GM23338 (cell line): ENCODE data around the gene MTA1.

Experiments used
- CREB1 ChIP-seq: fragments of 250-450 bp; sonication (Bioruptor Pico); IDR thresholded peaks from 2 replicates; pipeline ENCODE4 v1.5.0; 2020; ENCODE audit warnings: low read depth, mild to moderate bottlenecking, moderate library complexity
- EZH2 ChIP-seq: fragments of 200-600 bp; sonication (generic); IDR thresholded peaks from one replicate; pipeline ENCODE4 v1.8.0; 2017; ENCODE audit warnings: antibody characterized with exemption, mild to moderate bottlenecking, low read depth; ENCODE audit not compliant: unreplicated experiment
- POLR2AphosphoS5 ChIP-seq: IDR thresholded peaks from 2 replicates; pipeline ENCODE4 v1.6.1; 2016; ENCODE audit warnings: antibody characterized with exemption, low read depth
- TF ChIP-seq, protein P1 (sequence below), 2 experiments: fragments of 200-600 bp in 1 of 2; sonication (generic) in 1 of 2; conservative IDR thresholded peaks; 2 replicates each; pipeline versions ENCODE4 v1.5.1 to v1.6.1; 2016 to 2017; ENCODE audit warnings: antibody characterized with exemption in 2 of 2, low read depth in 2 of 2, mild to moderate bottlenecking in 2 of 2, moderate library complexity in 1 of 2
- TF ChIP-seq, protein P2 (sequence below): fragments of 250-450 bp; sonication (Bioruptor Pico); IDR thresholded peaks from 2 replicates; pipeline ENCODE4 v1.5.0; 2020; ENCODE audit warnings: mild to moderate bottlenecking, moderate library complexity

DNA sequence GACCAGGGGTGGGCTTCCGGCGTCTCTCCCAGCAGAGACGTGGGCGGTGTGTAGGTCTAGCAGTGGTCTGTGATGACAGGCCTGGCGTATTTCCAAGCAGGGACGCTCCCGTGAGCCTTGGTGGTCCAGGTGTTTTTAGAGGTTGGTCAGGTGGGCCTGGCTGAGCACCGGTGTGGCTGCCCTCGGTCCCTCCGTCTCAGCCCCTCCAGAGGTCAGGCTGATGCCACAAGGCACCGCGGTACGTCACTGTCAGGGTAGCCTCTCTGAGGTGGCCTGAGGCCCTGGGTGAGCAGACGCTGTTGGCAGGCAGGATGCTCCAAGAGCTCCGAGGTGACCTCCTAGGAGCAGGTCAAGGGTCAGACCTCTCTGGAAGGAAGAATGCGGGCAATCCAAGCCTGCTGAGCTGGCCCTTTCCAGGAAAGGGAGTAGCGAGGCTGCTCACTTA, 13.6 kb downstream of the MTA1 start:
- TF ChIP-seq, protein P1, sequence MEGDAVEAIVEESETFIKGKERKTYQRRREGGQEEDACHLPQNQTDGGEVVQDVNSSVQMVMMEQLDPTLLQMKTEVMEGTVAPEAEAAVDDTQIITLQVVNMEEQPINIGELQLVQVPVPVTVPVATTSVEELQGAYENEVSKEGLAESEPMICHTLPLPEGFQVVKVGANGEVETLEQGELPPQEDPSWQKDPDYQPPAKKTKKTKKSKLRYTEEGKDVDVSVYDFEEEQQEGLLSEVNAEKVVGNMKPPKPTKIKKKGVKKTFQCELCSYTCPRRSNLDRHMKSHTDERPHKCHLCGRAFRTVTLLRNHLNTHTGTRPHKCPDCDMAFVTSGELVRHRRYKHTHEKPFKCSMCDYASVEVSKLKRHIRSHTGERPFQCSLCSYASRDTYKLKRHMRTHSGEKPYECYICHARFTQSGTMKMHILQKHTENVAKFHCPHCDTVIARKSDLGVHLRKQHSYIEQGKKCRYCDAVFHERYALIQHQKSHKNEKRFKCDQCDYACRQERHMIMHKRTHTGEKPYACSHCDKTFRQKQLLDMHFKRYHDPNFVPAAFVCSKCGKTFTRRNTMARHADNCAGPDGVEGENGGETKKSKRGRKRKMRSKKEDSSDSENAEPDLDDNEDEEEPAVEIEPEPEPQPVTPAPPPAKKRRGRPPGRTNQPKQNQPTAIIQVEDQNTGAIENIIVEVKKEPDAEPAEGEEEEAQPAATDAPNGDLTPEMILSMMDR (conservative IDR thresholded peaks at IDR 0.05; ENCODE audit: low read depth in 2 of 2): no peak
- no peak for TF ChIP-seq EZH2
- no peak for TF ChIP-seq CREB1 (CRISPR knock-in tag)
- TF ChIP-seq, protein P2, sequence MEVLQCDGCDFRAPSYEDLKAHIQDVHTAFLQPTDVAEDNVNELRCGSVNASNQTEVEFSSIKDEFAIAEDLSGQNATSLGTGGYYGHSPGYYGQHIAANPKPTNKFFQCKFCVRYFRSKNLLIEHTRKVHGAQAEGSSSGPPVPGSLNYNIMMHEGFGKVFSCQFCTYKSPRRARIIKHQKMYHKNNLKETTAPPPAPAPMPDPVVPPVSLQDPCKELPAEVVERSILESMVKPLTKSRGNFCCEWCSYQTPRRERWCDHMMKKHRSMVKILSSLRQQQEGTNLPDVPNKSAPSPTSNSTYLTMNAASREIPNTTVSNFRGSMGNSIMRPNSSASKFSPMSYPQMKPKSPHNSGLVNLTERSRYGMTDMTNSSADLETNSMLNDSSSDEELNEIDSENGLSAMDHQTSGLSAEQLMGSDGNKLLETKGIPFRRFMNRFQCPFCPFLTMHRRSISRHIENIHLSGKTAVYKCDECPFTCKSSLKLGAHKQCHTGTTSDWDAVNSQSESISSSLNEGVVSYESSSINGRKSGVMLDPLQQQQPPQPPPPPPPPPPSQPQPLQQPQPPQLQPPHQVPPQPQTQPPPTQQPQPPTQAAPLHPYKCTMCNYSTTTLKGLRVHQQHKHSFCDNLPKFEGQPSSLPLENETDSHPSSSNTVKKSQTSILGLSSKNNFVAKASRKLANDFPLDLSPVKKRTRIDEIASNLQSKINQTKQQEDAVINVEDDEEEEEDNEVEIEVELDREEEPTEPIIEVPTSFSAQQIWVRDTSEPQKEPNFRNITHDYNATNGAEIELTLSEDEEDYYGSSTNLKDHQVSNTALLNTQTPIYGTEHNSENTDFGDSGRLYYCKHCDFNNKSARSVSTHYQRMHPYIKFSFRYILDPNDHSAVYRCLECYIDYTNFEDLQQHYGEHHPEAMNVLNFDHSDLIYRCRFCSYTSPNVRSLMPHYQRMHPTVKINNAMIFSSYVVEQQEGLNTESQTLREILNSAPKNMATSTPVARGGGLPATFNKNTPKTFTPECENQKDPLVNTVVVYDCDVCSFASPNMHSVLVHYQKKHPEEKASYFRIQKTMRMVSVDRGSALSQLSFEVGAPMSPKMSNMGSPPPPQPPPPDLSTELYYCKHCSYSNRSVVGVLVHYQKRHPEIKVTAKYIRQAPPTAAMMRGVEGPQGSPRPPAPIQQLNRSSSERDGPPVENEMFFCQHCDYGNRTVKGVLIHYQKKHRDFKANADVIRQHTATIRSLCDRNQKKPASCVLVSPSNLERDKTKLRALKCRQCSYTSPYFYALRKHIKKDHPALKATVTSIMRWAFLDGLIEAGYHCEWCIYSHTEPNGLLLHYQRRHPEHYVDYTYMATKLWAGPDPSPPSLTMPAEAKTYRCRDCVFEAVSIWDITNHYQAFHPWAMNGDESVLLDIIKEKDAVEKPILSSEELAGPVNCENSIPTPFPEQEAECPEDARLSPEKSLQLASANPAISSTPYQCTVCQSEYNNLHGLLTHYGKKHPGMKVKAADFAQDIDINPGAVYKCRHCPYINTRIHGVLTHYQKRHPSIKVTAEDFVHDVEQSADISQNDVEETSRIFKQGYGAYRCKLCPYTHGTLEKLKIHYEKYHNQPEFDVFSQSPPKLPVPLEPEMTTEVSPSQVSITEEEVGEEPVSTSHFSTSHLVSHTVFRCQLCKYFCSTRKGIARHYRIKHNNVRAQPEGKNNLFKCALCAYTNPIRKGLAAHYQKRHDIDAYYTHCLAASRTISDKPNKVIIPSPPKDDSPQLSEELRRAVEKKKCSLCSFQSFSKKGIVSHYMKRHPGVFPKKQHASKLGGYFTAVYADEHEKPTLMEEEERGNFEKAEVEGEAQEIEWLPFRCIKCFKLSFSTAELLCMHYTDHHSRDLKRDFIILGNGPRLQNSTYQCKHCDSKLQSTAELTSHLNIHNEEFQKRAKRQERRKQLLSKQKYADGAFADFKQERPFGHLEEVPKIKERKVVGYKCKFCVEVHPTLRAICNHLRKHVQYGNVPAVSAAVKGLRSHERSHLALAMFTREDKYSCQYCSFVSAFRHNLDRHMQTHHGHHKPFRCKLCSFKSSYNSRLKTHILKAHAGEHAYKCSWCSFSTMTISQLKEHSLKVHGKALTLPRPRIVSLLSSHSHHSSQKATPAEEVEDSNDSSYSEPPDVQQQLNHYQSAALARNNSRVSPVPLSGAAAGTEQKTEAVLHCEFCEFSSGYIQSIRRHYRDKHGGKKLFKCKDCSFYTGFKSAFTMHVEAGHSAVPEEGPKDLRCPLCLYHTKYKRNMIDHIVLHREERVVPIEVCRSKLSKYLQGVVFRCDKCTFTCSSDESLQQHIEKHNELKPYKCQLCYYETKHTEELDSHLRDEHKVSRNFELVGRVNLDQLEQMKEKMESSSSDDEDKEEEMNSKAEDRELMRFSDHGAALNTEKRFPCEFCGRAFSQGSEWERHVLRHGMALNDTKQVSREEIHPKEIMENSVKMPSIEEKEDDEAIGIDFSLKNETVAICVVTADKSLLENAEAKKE (CRISPR knock-in tag): no peak
- peak; percentile 35; the same call in 1 of the 2 replicates for TF ChIP-seq POLR2AphosphoS5
